Tongue (tissue), 2 donors: ENCODE measurements around the gene TEX13A. TPM values are rescaled to one million over a fixed set of nuclear protein-coding genes. Genes with fewer than 3 reads are reported as not detected.

ENCODE experiments used
- DNase-seq: peaks from one replicate; pipeline ENCODE4 v3.0.0-alpha.2; 2015
- total RNA-seq: library from RNA; depleted of rRNA; stranded (reverse); fragments of >200 nt; gene quantifications from one replicate; pipeline ENCODE4 v1.2.3, GENCODE V29; 2014

TEX13A gene
- total RNA-seq, 1 donor from 2014 or later, result not detected

- no peak for DNase-seq
Observed at GRCh38 chrX:105173071-105173470, 47.4 kb downstream of the TEX13A start.
